Measurements from ENCODE around the gene LMF1.
A peak's percentile ranks its signal among the peaks of the same experiment; 100 is the strongest.

Gene LMF1

DNA sequence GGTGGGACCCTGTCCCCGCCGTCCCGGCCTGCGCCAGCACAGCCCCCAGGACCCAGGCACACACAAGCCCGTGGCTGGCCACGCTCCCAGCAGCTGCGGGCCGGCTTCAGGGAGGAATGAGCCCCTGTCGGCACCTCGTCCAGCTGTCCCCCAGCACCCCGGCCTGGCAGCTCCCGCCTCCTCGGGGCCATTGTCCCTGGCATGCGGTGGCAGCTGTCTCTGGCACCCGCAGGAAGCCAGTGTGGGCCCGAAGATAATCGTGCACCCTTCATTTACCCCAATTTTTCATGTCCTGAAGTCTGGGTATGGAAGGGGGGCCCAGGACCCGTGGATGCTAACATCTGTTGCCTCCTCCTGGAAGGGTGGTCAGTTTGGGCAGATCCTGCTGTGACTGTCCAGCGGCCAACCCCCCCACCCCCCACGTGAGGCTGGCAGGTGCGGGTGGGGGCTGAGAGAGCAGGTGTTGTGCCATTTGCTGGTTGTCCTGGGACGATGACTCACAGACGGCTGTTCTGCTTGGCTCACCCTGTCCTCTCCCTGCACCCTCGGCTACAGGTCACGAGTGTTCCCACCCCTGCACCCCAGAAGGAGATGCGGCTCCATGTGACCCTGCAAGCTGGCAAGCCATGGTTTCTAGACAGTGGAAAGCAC lies 4.0 kb upstream of the LMF1 start:
- DNase-seq (ENCODE audit: low read depth), result no peak
- TF ChIP-seq, protein P1, sequence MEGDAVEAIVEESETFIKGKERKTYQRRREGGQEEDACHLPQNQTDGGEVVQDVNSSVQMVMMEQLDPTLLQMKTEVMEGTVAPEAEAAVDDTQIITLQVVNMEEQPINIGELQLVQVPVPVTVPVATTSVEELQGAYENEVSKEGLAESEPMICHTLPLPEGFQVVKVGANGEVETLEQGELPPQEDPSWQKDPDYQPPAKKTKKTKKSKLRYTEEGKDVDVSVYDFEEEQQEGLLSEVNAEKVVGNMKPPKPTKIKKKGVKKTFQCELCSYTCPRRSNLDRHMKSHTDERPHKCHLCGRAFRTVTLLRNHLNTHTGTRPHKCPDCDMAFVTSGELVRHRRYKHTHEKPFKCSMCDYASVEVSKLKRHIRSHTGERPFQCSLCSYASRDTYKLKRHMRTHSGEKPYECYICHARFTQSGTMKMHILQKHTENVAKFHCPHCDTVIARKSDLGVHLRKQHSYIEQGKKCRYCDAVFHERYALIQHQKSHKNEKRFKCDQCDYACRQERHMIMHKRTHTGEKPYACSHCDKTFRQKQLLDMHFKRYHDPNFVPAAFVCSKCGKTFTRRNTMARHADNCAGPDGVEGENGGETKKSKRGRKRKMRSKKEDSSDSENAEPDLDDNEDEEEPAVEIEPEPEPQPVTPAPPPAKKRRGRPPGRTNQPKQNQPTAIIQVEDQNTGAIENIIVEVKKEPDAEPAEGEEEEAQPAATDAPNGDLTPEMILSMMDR (conservative IDR thresholded peaks at IDR 0.05; ENCODE audit: low read length), result no peak
- no peak overlapping the region for H3K4me3 ChIP-seq (ENCODE audit: low read length)

DNA sequence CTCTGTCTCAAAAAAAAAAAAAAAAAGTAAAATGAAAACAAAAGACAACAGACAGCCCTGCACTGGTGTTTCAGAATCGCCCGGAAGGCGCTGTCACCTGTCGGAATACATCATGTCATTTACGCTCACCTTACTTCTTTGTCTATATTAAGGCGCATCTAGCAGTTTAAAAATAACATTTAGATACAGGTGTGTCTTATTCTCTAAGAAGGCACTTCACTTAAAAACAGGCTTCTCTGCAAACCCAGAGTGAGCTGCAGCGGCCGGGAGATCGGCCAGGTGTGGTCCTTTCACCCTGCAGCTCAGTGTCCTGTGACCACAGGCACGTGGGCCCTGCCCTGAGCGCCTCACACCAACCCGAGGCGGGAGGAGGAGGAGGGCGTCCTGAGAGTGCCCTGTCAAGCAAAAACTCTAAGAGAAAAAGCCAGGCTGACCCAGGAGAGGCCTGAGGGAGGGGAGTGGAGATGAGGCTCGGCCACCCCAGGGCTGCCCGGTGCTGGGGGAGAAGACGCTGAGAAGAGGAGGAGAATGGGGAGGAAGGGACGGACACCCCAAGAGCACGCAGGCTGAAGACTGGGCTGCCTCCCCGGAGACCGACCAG lies 3.3 kb upstream of the LMF1 start:
- DNase-seq (ENCODE audit: low read depth), result no peak
- no peak overlapping the region for H3K4me3 ChIP-seq (ENCODE audit: low read length)
- TF ChIP-seq, protein P1 (conservative IDR thresholded peaks at IDR 0.05; ENCODE audit: low read length), result no peak

DNA sequence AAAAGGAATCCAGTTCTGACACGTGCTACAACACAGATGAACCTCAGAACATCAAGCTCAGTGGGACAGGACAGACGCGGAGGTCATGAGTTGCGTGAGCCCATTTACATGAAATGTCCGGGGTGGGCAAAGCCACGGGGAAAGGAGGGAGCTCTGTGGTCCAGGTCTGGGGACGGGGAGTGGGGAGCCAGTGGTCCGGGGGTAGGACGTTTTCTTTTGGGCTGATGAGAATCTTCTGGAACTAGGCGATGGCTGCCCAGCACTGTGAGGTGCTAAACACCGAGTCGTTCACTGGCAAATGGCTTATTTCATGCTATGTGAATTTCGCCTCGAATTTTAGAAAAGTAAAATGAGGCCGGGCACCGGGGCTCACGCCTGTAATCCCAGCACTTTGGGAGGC lies 2.6 kb upstream of the LMF1 start:
- TF ChIP-seq, protein P1 (conservative IDR thresholded peaks at IDR 0.05; ENCODE audit: low read length), result no peak

GRCh38 chr16:972316-973002 lies 1.7 kb upstream of the LMF1 start:
- H3K4me3 ChIP-seq (ENCODE audit: low read length), result no peak overlapping the region
- TF ChIP-seq, protein P1 (conservative IDR thresholded peaks at IDR 0.05; ENCODE audit: low read length), result no peak
- DNase-seq (ENCODE audit: low read depth), result no peak

More for the DNA sequence above, 2.6 kb upstream of the LMF1 start:
- no peak overlapping the region for H3K4me3 ChIP-seq (ENCODE audit: low read length)
- DNase-seq (ENCODE audit: low read depth), result no peak

- TF ChIP-seq, protein P1 (conservative IDR thresholded peaks at IDR 0.05; ENCODE audit: low read length), result no peak
- no peak overlapping the region for H3K4me3 ChIP-seq (ENCODE audit: low read length)
- DNase-seq (ENCODE audit: low read depth), result no peak
Measured at GRCh38 chr16:971981-972315, 1.2 kb upstream of the LMF1 start.

GRCh38 chr16:971582-971905 lies 760 bp upstream of the LMF1 start:
- no peak for DNase-seq (ENCODE audit: low read depth)
- TF ChIP-seq, protein P1 (conservative IDR thresholded peaks at IDR 0.05; ENCODE audit: low read length), result no peak
- H3K4me3 ChIP-seq (ENCODE audit: low read length), result no peak overlapping the region

DNA sequence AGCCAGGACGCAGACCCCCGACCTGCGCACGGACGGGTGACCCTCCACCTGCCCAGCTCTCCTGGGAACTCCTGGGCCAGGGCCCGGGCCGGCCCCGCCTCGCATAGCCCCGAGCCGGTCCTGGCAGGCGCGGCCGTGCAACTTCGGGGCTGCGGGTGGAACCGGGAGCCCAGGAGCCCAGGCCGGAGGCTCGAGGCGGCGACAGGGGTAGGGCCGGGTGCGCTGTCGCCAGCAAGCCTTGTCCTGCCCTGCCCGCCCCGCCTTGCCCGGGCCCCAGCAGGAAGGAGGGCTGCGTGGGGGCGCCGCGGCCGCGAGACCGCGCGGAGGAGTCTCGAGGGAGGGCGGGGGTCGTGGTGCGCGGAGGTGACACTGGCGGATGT lies 408 bp downstream of the LMF1 start:
- DNase-seq (ENCODE audit: low read depth), result peak; percentile 9
- TF ChIP-seq, protein P1 (conservative IDR thresholded peaks at IDR 0.05; ENCODE audit: low read length), result no peak
- H3K4me3 ChIP-seq (ENCODE audit: low read length), result peak overlapping the region; percentile 74

Data from AG10803 (cell line).